IPS-18c (cell line): ENCODE measurements around the gene ZFP62.

Experiments
- H3K4me3 ChIP-seq: 2 replicates; pipeline ENCODE4 v1.7.0; 2013; ENCODE audit warnings: low read depth, mild to moderate bottlenecking, low read length, moderate library complexity; ENCODE audit not compliant: insufficient read depth
- H3K9me3 ChIP-seq: one replicate; pipeline ENCODE4 v1.6.1; 2013; ENCODE audit warnings: mild to moderate bottlenecking, low read length, moderate library complexity; ENCODE audit not compliant: control insufficient read depth, insufficient read depth

ZFP62 gene

GRCh38 chr5:180821538-180821937, 39.5 kb downstream of the ZFP62 start:
- Histone ChIP-seq H3K4me3 (no peak overlapping the region), H3K9me3 (no peaks in the 10 kb centered on the region)

- no peak overlapping the region for H3K4me3 ChIP-seq
Observed at GRCh38 chr5:180820788-180821321, 40.2 kb downstream of the ZFP62 start.

GRCh38 chr5:180818677-180819341, 42.3 kb downstream of the ZFP62 start:
- H3K9me3 ChIP-seq = no peaks in the 10 kb centered on the region
- no peak overlapping the region for H3K4me3 ChIP-seq

More at GRCh38 chr5:180820788-180821321, 40.2 kb downstream of the ZFP62 start:
- H3K9me3 ChIP-seq = no peaks in the 10 kb centered on the region

- H3K4me3 ChIP-seq = no peak overlapping the region
Observed at GRCh38 chr5:180817893-180818674, 43.0 kb downstream of the ZFP62 start.

GRCh38 chr5:180816608-180817534, 44.2 kb downstream of the ZFP62 start:
- Histone ChIP-seq H3K4me3 (no peak overlapping the region), H3K9me3 (no peaks in the 10 kb centered on the region)

More at GRCh38 chr5:180817893-180818674, 43.0 kb downstream of the ZFP62 start:
- no peaks in the 10 kb centered on the region for H3K9me3 ChIP-seq

GRCh38 chr5:180815293-180815917, 45.7 kb downstream of the ZFP62 start:
- Histone ChIP-seq H3K4me3 (no peak overlapping the region), H3K9me3 (no peaks in the 10 kb centered on the region)

- H3K4me3 ChIP-seq = no peak overlapping the region
Observed at GRCh38 chr5:180813420-180813819, 47.7 kb downstream of the ZFP62 start.

GRCh38 chr5:180811623-180812124, 49.4 kb downstream of the ZFP62 start:
- no peak overlapping the region; the same call in 1 of the 2 replicates for H3K4me3 ChIP-seq

More at GRCh38 chr5:180813420-180813819, 47.7 kb downstream of the ZFP62 start:
- no peaks in the 10 kb centered on the region for H3K9me3 ChIP-seq

GRCh38 chr5:180810959-180811622, 50.0 kb downstream of the ZFP62 start:
- H3K4me3 ChIP-seq = peak overlapping the region; percentile 87
- H3K9me3 ChIP-seq = no peaks in the 10 kb centered on the region

More at GRCh38 chr5:180811623-180812124, 49.4 kb downstream of the ZFP62 start:
- H3K9me3 ChIP-seq = no peaks in the 10 kb centered on the region

- Histone ChIP-seq H3K9me3 (no peaks in the 10 kb centered on the region), H3K4me3 (peak overlapping the region; percentile 87)
Observed at GRCh38 chr5:180810210-180810958, 50.7 kb downstream of the ZFP62 start.

- H3K4me3 ChIP-seq = peak overlapping the region; percentile 87
- H3K9me3 ChIP-seq = no peaks in the 10 kb centered on the region
Observed at GRCh38 chr5:180809403-180810209, 51.5 kb downstream of the ZFP62 start.

GRCh38 chr5:180808461-180809000, 52.5 kb downstream of the ZFP62 start:
- no peaks in the 10 kb centered on the region for H3K9me3 ChIP-seq
- H3K4me3 ChIP-seq = peak overlapping the region; percentile 59

GRCh38 chr5:180807654-180808414, 53.2 kb downstream of the ZFP62 start:
- 0 out of 2 replicates have a peak overlapping the region, but pooled peaks have one; percentile 9 for H3K4me3 ChIP-seq
- no peaks in the 10 kb centered on the region for H3K9me3 ChIP-seq

GRCh38 chr5:180807046-180807445, 54.0 kb downstream of the ZFP62 start:
- Histone ChIP-seq H3K4me3 (no peak overlapping the region), H3K9me3 (no peaks in the 10 kb centered on the region)
